Endothelial cell of umbilical vein (primary cell): Measurements from ENCODE around the gene ZFYVE9. TPM values are rescaled to one million over a fixed set of nuclear protein-coding genes. Genes with fewer than 3 reads are reported as not detected.

Experiments used
- BruUV-seq: library from RNA; stranded (reverse); fragments of 400-500 nt; replicated peaks from 2 replicates; lab custom pipeline; 2021; lab: Mats Ljungman, UMichigan
- CTCF ChIA-PET: fragments of 300-600, 350-600 bp; sonication (Branson Sonifier 250); formaldehyde crosslinking; loops from one replicate; lab custom pipeline; 2021; ENCODE audit warnings: antibody characterized with exemption, inconsistent platforms; lab: Charles Lee
- POLR2A ChIA-PET: fragments of 300-600, 350-600 bp; sonication (Branson Sonifier 250); formaldehyde crosslinking; loops from one replicate; lab custom pipeline; 2021; ENCODE audit warnings: antibody characterized with exemption, inconsistent platforms; lab: Charles Lee
- DNase-seq: peaks from one replicate; pipeline ENCODE4 v3.0.0-alpha.2; 2011; ENCODE audit warnings: low read depth, low spot score
- FAIRE-seq: peaks from 2 replicates; lab custom pipeline; 2011; peaks lifted over from hg19 to GRCh38; lab: Jason Lieb, UNC
- H2AFZ ChIP-seq: 2 replicates; pipeline ENCODE4 v1.6.0; 2012; ENCODE audit warnings: low read depth, low read length, control low read depth, inconsistent platforms
- H3K27ac ChIP-seq: 2 replicates; pipeline ENCODE4 v1.5.1; 2011; ENCODE audit warnings: low read depth, mild to moderate bottlenecking, control low read depth, low read length, moderate library complexity; ENCODE audit not compliant: insufficient read depth
- H3K27me3 ChIP-seq, 2 experiments: 2 replicates each; pipeline versions ENCODE4 v1.6.0 to v1.6.1; 2011; ENCODE audit warnings: low read length in 2 of 2, mixed read lengths in 1 of 2; ENCODE audit not compliant: control insufficient read depth in 2 of 2, insufficient read depth in 2 of 2
- H3K36me3 ChIP-seq, 2 experiments: 2 replicates in 1 of 2; 3 replicates in 1 of 2; pipeline ENCODE4 v1.5.1; 2011; ENCODE audit warnings: low read length in 2 of 2, mild to moderate bottlenecking in 1 of 2, moderate library complexity in 1 of 2; ENCODE audit not compliant: control insufficient read depth in 2 of 2, insufficient read depth in 2 of 2; ENCODE audit errors: extremely low read depth in 1 of 2
- H3K4me1 ChIP-seq: 3 replicates; pipeline ENCODE4 v1.5.1; 2011; ENCODE audit warnings: mild to moderate bottlenecking, low read length; ENCODE audit not compliant: control insufficient read depth, insufficient read depth; ENCODE audit errors: extremely low read depth
- H3K4me2 ChIP-seq: 2 replicates; pipeline ENCODE4 v1.6.1; 2011; ENCODE audit warnings: low read length, control low read depth, mixed read lengths; ENCODE audit not compliant: insufficient read depth
- H3K4me3 ChIP-seq, 3 experiments: fragments of 200-600 bp in 1 of 3; sonication (generic), shearing (Covaris generic) in 1 of 3; replicated peaks in 1 of 3; 2 replicates each; pipeline ENCODE4 v1.5.1; 2011 to 2016; ENCODE audit warnings: control low read depth in 3 of 3, low read length in 3 of 3, mild to moderate bottlenecking in 2 of 3, inconsistent platforms in 1 of 3, low read depth in 1 of 3, moderate library complexity in 1 of 3; ENCODE audit not compliant: insufficient read depth in 1 of 3
- H3K79me2 ChIP-seq: 2 replicates; pipeline ENCODE4 v1.6.0; 2012; ENCODE audit warnings: low read length, inconsistent platforms; ENCODE audit not compliant: control insufficient read depth, insufficient read depth
- H3K9ac ChIP-seq: replicated peaks from 2 replicates; pipeline ENCODE3; 2011; ENCODE audit warnings: low read length, control low read depth; ENCODE audit not compliant: insufficient read depth; ENCODE audit errors: extremely low read depth
- H3K9me1 ChIP-seq: replicated peaks from 3 replicates; pipeline ENCODE4 v1.6.0; 2011; ENCODE audit warnings: mild to moderate bottlenecking, low read length; ENCODE audit not compliant: control insufficient read depth, insufficient read depth; ENCODE audit errors: extremely low read depth
- H3K9me3 ChIP-seq: replicated peaks from 2 replicates; pipeline ENCODE4 v1.5.1; 2012; ENCODE audit warnings: low read length, inconsistent platforms; ENCODE audit not compliant: control insufficient read depth, insufficient read depth
- H4K20me1 ChIP-seq: replicated peaks from 2 replicates; pipeline ENCODE3; 2011; ENCODE audit warnings: mild to moderate bottlenecking, low read length; ENCODE audit not compliant: control insufficient read depth, insufficient read depth; ENCODE audit errors: extremely low read depth
- EZH2 ChIP-seq: IDR thresholded peaks from 2 replicates; pipeline ENCODE4 v1.6.1; 2012; ENCODE audit warnings: borderline replicate concordance, low read depth, mild to moderate bottlenecking, moderate library complexity, low read length, inconsistent platforms; ENCODE audit not compliant: severe bottlenecking
- FOS ChIP-seq: IDR thresholded peaks from 2 replicates; pipeline ENCODE4 v1.6.1; 2011; ENCODE audit warnings: mild to moderate bottlenecking, low read length, moderate library complexity, borderline replicate concordance; ENCODE audit not compliant: insufficient read depth
- GATA2 ChIP-seq: IDR thresholded peaks from 2 replicates; pipeline ENCODE4 v1.7.0; 2011; ENCODE audit warnings: low read depth, mild to moderate bottlenecking, moderate library complexity, mixed read lengths, low read length; ENCODE audit not compliant: insufficient read length, insufficient read depth
- JUN ChIP-seq: IDR thresholded peaks from 2 replicates; pipeline ENCODE4 v1.6.1; 2011; ENCODE audit warnings: borderline replicate concordance, low read depth; ENCODE audit not compliant: insufficient read length, insufficient read depth
- MYC ChIP-seq: IDR thresholded peaks from one replicate; pipeline ENCODE4 v1.6.1; 2011; ENCODE audit warnings: mild to moderate bottlenecking, low read depth, low read length
- POLR2A ChIP-seq: IDR thresholded peaks from 2 replicates; pipeline ENCODE4 v1.6.1; 2012; ENCODE audit warnings: low read depth, mild to moderate bottlenecking, control low read depth, low read length
- POLR2AphosphoS5 ChIP-seq: IDR thresholded peaks from 2 replicates; pipeline ENCODE4 v1.6.1; 2012; ENCODE audit warnings: low read depth, mild to moderate bottlenecking, control low read depth, low read length, moderate library complexity; ENCODE audit not compliant: insufficient read depth
- dilution Hi-C: fragments of 300-500 bp; cut with MboI; formaldehyde crosslinking; loops from one replicate; pipeline ENCODE4 v1.15.0; 2019; ENCODE audit warnings: low sequenced_read_pairs; ENCODE audit not compliant: extremely low pct_ligation_motif_present
- intact Hi-C: fragments of 100-400 bp; cut with micrococcal nuclease; formaldehyde crosslinking; loops from one replicate; pipeline ENCODE4 v1.10.0; 2022
- polyA plus RNA-seq, 4 experiments: library from polyadenylated mRNA; depleted of rRNA in 3 of 4; stranded (reverse) in 3 of 4; unstranded in 1 of 4; fragments of >200 nt; gene quantifications; 2 replicates each; pipeline versions ENCODE4 v1.2.1 to v1.2.3, GENCODE V29; 2011 to 2012; ENCODE audit warnings: missing spikeins in 1 of 4
- total RNA-seq: library from RNA; stranded (reverse); gene quantifications from 2 replicates; pipeline ENCODE4 v1.2.3, GENCODE V29; 2021
- TF ChIP-seq, protein P1 (sequence below): IDR thresholded peaks from 2 replicates; pipeline ENCODE4 v1.6.1; 2011; ENCODE audit not compliant: insufficient read depth, insufficient read length
- TF ChIP-seq, protein P2 (sequence below), 2 donors: IDR thresholded peaks; 1 replicate in 1 of 2; 2 replicates in 1 of 2; pipeline ENCODE4 v1.5.1; 2011; ENCODE audit warnings: low read length in 2 of 2, mild to moderate bottlenecking in 2 of 2, moderate library complexity in 2 of 2, control low read depth in 1 of 2, inconsistent platforms in 1 of 2, low read depth in 1 of 2; ENCODE audit not compliant: insufficient read depth in 1 of 2; ENCODE audit errors: extremely low read depth in 1 of 2

ZFYVE9 gene
- total and polyA plus RNA-seq, 2 donors (not counting 3 experiments of a cell fraction or from before 2014, with no cell fraction given): 4.1 to 16.8 TPM

DNA sequence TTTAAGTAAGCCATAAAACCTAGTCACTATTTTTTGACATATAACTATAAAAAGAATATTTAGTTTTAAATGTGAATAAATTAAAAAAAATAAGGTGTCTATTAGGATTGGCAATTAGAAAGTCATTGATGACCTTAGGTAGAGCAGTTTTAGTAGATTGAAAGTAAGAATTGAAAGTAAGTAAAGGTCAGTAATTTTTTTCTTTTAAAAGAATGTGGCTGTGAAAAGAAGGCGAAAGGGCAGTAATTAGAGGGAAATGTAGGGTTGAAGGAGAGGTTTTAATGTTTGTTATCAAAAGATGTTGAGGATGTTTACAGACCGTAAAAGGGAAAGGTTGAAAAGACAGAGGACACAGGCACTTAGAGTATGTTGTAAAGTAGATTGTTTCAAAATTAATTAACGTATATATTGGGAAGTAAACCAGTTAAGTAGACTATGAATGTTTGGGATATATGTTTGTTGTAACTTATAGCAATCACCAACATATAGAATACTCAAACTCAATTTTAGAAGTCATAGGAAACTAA lies 41.0 kb downstream of the ZFYVE9 start:
- FAIRE-seq: no peak
- ChIA-PET POLR2A (interaction anchor here (0.7 kb wide), 1 partner anchor 35 kb away, joined by 5 read pairs; no protein-coding TSS in a partner anchor), CTCF (interaction anchor here (1.2 kb wide), 1 partner anchor 109 kb away, joined by 3 read pairs; no protein-coding TSS in a partner anchor)
- TF ChIP-seq, protein P1, sequence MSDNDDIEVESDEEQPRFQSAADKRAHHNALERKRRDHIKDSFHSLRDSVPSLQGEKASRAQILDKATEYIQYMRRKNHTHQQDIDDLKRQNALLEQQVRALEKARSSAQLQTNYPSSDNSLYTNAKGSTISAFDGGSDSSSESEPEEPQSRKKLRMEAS: no peak
- TF ChIP-seq JUN (no peak), EZH2 (no peak), MYC (no peak)
- Histone ChIP-seq H3K4me1 (no peaks in the 10 kb centered on the region), H3K27me3 (no peaks in the 10 kb centered on the region), H3K9me1 (no peaks in the 10 kb centered on the region), H2AFZ (no peak overlapping the region), H3K4me2 (no peak overlapping the region), H3K79me2 (peaks cover 4% of the 10 kb centered on the region), H3K4me3 (no peak overlapping the region), H3K27ac (no peak overlapping the region), H3K36me3 (no peaks in the 10 kb centered on the region), H4K20me1 (no peaks in the 10 kb centered on the region), H3K9ac (no peak overlapping the region), H3K9me3 (no peaks in the 10 kb centered on the region)
- BruUV-seq: no TSS peak
- intact Hi-C loops: no loop called here
- DNase-seq: no peak
- dilution Hi-C loops: no loop called here

DNA sequence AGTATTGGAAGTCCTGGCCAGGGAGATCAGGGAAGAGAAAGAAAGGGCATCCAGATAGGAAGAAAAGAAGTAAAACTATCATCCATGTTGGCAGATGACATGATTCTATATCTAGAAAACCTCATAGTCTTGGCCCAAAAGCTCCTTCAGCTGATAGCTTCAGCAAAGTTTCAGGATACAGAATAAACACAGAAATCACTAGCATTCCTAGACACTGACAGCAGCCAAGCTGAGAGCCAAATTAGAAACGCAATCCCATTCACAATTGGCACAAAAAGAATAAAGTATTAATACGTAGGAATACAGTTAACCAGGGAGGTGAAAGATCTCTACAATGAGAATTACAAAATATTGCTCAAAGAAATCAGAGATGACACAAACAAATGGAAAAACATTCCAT lies 44.6 kb downstream of the ZFYVE9 start:
- no peaks in the 10 kb centered on the region for H3K9me1 ChIP-seq
- no peaks in the 10 kb centered on the region for H3K27me3 ChIP-seq
- ChIA-PET POLR2A (no interaction called here), CTCF (no interaction called here)
- H3K4me3 ChIP-seq: no peak overlapping the region
- no peak for DNase-seq
- peaks cover 4% of the 10 kb centered on the region for H3K79me2 ChIP-seq
- no peak overlapping the region for H3K27ac ChIP-seq
- H4K20me1 ChIP-seq: no peaks in the 10 kb centered on the region
- no peaks in the 10 kb centered on the region for H3K9me3 ChIP-seq
- dilution Hi-C loops (no loop called here), intact Hi-C loops (no loop called here)
- no peak overlapping the region for H3K9ac ChIP-seq
- TF ChIP-seq MYC: no peak
- TF ChIP-seq POLR2AphosphoS5: no peak
- no peak for TF ChIP-seq POLR2A
- TF ChIP-seq JUN: no peak
- TF ChIP-seq, protein P1: no peak
- TF ChIP-seq, protein P2, sequence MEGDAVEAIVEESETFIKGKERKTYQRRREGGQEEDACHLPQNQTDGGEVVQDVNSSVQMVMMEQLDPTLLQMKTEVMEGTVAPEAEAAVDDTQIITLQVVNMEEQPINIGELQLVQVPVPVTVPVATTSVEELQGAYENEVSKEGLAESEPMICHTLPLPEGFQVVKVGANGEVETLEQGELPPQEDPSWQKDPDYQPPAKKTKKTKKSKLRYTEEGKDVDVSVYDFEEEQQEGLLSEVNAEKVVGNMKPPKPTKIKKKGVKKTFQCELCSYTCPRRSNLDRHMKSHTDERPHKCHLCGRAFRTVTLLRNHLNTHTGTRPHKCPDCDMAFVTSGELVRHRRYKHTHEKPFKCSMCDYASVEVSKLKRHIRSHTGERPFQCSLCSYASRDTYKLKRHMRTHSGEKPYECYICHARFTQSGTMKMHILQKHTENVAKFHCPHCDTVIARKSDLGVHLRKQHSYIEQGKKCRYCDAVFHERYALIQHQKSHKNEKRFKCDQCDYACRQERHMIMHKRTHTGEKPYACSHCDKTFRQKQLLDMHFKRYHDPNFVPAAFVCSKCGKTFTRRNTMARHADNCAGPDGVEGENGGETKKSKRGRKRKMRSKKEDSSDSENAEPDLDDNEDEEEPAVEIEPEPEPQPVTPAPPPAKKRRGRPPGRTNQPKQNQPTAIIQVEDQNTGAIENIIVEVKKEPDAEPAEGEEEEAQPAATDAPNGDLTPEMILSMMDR (IDR thresholded peaks at IDR 0.05; ENCODE audit: extremely low read depth in 1 of 2, insufficient read depth in 1 of 2, low read depth in 1 of 2, low read length in 2 of 2): no peak
- TF ChIP-seq FOS: no peak
- TF ChIP-seq EZH2: no peak
- TF ChIP-seq GATA2: no peak
- peaks cover 11% of the 10 kb centered on the region for H3K4me1 ChIP-seq
- FAIRE-seq: no peak
- no peak overlapping the region for H2AFZ ChIP-seq
- no peak overlapping the region for H3K4me2 ChIP-seq
- BruUV-seq: no TSS peak
- no peaks in the 10 kb centered on the region for H3K36me3 ChIP-seq
